PC-9 (cell line): ENCODE results near the gene AKTIP. TPM values are rescaled to one million over a fixed set of nuclear protein-coding genes. Genes with fewer than 3 reads are reported as not detected.
A peak's percentile ranks its signal among the peaks of the same experiment; 100 is the strongest.

ENCODE experiments used
- BruUV-seq: library from RNA; stranded (reverse); fragments of 400-500 nt; replicated peaks from 2 replicates; lab custom pipeline; 2021; lab: Mats Ljungman, UMichigan
- CTCF ChIA-PET: fragments of 300-600 bp; sonication (Branson Sonifier 250); formaldehyde crosslinking; loops from one replicate; lab custom pipeline; 2022; ENCODE audit warnings: antibody characterized with exemption; lab: Charles Lee
- POLR2A ChIA-PET: fragments of 300-600 bp; sonication (Branson Sonifier 250); formaldehyde crosslinking; loops from one replicate; lab custom pipeline; 2022; ENCODE audit warnings: antibody characterized with exemption; ENCODE audit not compliant: unreplicated experiment; lab: Charles Lee
- DNase-seq, 2 experiments: peaks; one replicate each; pipeline versions ENCODE4 v3.0.0 to v3.0.0-alpha.2; 2015 to 2022; ENCODE audit warnings: mixed read lengths in 1 of 2
- H2AFZ ChIP-seq: fragments of 200-600 bp; sonication (generic); 2 replicates; pipeline ENCODE4 v1.8.1; 2017; ENCODE audit warnings: antibody characterized with exemption
- H3F3A ChIP-seq: fragments of 200-600 bp; sonication (generic); 2 replicates; pipeline ENCODE4 v1.8.1; 2017; ENCODE audit warnings: antibody characterized with exemption, mild to moderate bottlenecking, low read depth; ENCODE audit not compliant: insufficient read depth
- H3K27ac ChIP-seq: fragments of 200-600 bp; sonication (generic); 2 replicates; pipeline ENCODE4 v1.6.1; 2016; ENCODE audit warnings: mixed run types
- H3K27me3 ChIP-seq: fragments of 200-600 bp; sonication (generic); 2 replicates; pipeline ENCODE4 v1.6.1; 2016; ENCODE audit warnings: low read depth, mixed run types; ENCODE audit not compliant: insufficient read depth
- H3K36me3 ChIP-seq: fragments of 200-600 bp; sonication (generic); 2 replicates; pipeline ENCODE4 v1.6.1; 2016; ENCODE audit warnings: low read depth, mixed run types
- H3K4me1 ChIP-seq: fragments of 200-600 bp; sonication (generic); replicated peaks from 2 replicates; pipeline ENCODE4 v1.6.1; 2016; ENCODE audit warnings: mixed run types; ENCODE audit not compliant: insufficient read depth
- H3K4me2 ChIP-seq: fragments of 200-600 bp; sonication (generic); 2 replicates; pipeline ENCODE4 v1.6.1; 2017; ENCODE audit warnings: mixed run types
- H3K4me3 ChIP-seq: fragments of 200-600 bp; sonication (generic); 2 replicates; pipeline ENCODE4 v1.6.1; 2016; ENCODE audit warnings: mixed run types
- H3K79me2 ChIP-seq: fragments of 200-600 bp; sonication (generic); 2 replicates; pipeline ENCODE4 v1.6.1; 2017; ENCODE audit warnings: low read depth, mixed run types
- H3K9me2 ChIP-seq: fragments of 200-600 bp; sonication (generic); 2 replicates; pipeline ENCODE4 v1.8.1; 2017; ENCODE audit warnings: mild to moderate bottlenecking; ENCODE audit not compliant: insufficient read depth
- H3K9me3 ChIP-seq: fragments of 200-600 bp; sonication (generic); 2 replicates; pipeline ENCODE4 v1.8.1; 2016; ENCODE audit warnings: low read depth; ENCODE audit not compliant: insufficient read depth
- H4K20me1 ChIP-seq: fragments of 200-600 bp; sonication (generic); 2 replicates; pipeline ENCODE4 v1.8.1; 2017; ENCODE audit not compliant: insufficient read depth
- CTCF ChIP-seq: fragments of 200-600 bp; sonication (generic); conservative IDR thresholded peaks from 2 replicates; pipeline ENCODE4 v1.6.1; 2017; ENCODE audit warnings: mixed run types, antibody characterized with exemption, mild to moderate bottlenecking, moderate library complexity
- EZH2 ChIP-seq: fragments of 200-600 bp; sonication (generic); IDR thresholded peaks from 2 replicates; pipeline ENCODE4 v1.8.0; 2017; ENCODE audit warnings: antibody characterized with exemption, low read depth
- intact Hi-C: fragments of 100-400 bp; cut with micrococcal nuclease; formaldehyde crosslinking; loops from one replicate; pipeline ENCODE4 v1.10.0; 2022; ENCODE audit not compliant: unreplicated experiment
- total RNA-seq: library from RNA; stranded (reverse); gene quantifications from 2 replicates; pipeline ENCODE4 v1.2.3, GENCODE V29; 2021

AKTIP gene
- total RNA-seq, 1 experiment from 2014 or later, result 33.0 TPM

- ChIA-PET POLR2A (no interaction called here), CTCF (no interaction called here)
- peak overlapping the region; percentile 70; the same call in 1 of the 2 replicates for H3K27ac ChIP-seq
- H3K27me3 ChIP-seq, result no peaks in the 10 kb centered on the region
- H3F3A ChIP-seq, result peaks cover 3% of the 10 kb centered on the region; the same call in 1 of the 2 replicates
- peak in 1 of 2 experiments; percentile 60 for DNase-seq
- H3K4me2 ChIP-seq, result peak overlapping the region; percentile 77
- peaks cover 18% of the 10 kb centered on the region; the same call in 1 of the 2 replicates for H4K20me1 ChIP-seq
- H3K9me2 ChIP-seq, result no peaks in the 10 kb centered on the region
- H2AFZ ChIP-seq, result no peak overlapping the region
- peaks cover 5% of the 10 kb centered on the region; the same call in 1 of the 2 replicates for H3K36me3 ChIP-seq
- peaks cover 35% of the 10 kb centered on the region for H3K79me2 ChIP-seq
- H3K4me3 ChIP-seq, result peak overlapping the region; percentile 71
- TF ChIP-seq CTCF (no peak), EZH2 (no peak)
- BruUV-seq, result no TSS peak
- H3K9me3 ChIP-seq, result no peaks in the 10 kb centered on the region
- peaks cover 27% of the 10 kb centered on the region for H3K4me1 ChIP-seq
- intact Hi-C loops, result loop anchor here (5.0 to 10.0 kb wide), 3 partner anchors 84 to 187 kb away; no protein-coding TSS in a partner anchor
Measured at GRCh38 chr16:53501216-53501859, 1.7 kb downstream of the AKTIP start.

GRCh38 chr16:53498984-53499383 lies 4.0 kb downstream of the AKTIP start:
- no peaks in the 10 kb centered on the region for H3K9me2 ChIP-seq
- DNase-seq, result no peak
- POLR2A ChIA-PET, result interaction anchor here (0.6 kb wide), 1 partner anchor 1753 kb away, joined by 5 read pairs; no protein-coding TSS in a partner anchor
- no peaks in the 10 kb centered on the region for H3K27me3 ChIP-seq
- H4K20me1 ChIP-seq, result peaks cover 18% of the 10 kb centered on the region; the same call in 1 of the 2 replicates
- H2AFZ ChIP-seq, result no peak overlapping the region
- H3K4me2 ChIP-seq, result no peak overlapping the region
- H3K36me3 ChIP-seq, result peaks cover 23% of the 10 kb centered on the region; the same call in 1 of the 2 replicates
- TF ChIP-seq CTCF, result no peak
- TF ChIP-seq EZH2, result no peak
- no TSS peak for BruUV-seq
- peaks cover 17% of the 10 kb centered on the region for H3K4me1 ChIP-seq
- no peak overlapping the region for H3K27ac ChIP-seq
- intact Hi-C loops, result no loop called here
- H3F3A ChIP-seq, result peaks cover 3% of the 10 kb centered on the region; the same call in 1 of the 2 replicates
- peaks cover 35% of the 10 kb centered on the region for H3K79me2 ChIP-seq
- CTCF ChIA-PET, result no interaction called here
- no peak overlapping the region for H3K4me3 ChIP-seq
- no peaks in the 10 kb centered on the region for H3K9me3 ChIP-seq

GRCh38 chr16:53495325-53495724 lies 7.7 kb downstream of the AKTIP start:
- BruUV-seq, result no TSS peak
- H3K27me3 ChIP-seq, result no peaks in the 10 kb centered on the region
- ChIA-PET POLR2A (interaction anchor here (0.6 kb wide), 2 partner anchors 8 to 45 kb away, joined by 3 read pairs; partner anchors contain the start of gene AKTIP), CTCF (no interaction called here)
- H3K79me2 ChIP-seq, result peaks cover 14% of the 10 kb centered on the region
- H3K9me2 ChIP-seq, result no peaks in the 10 kb centered on the region
- no peak for DNase-seq
- no peaks in the 10 kb centered on the region for H3K9me3 ChIP-seq
- H3K4me1 ChIP-seq, result no peaks in the 10 kb centered on the region
- peaks cover 35% of the 10 kb centered on the region for H3K36me3 ChIP-seq
- no peak overlapping the region for H3K27ac ChIP-seq
- intact Hi-C loops, result no loop called here
- H4K20me1 ChIP-seq, result 0 out of 2 replicates have a peak, but pooled peaks cover under 1% of the 10 kb centered on the region
- H3K4me2 ChIP-seq, result no peak overlapping the region
- no peak overlapping the region for H3K4me3 ChIP-seq
- H2AFZ ChIP-seq, result no peak overlapping the region
- no peak for TF ChIP-seq EZH2
- TF ChIP-seq CTCF, result no peak
- H3F3A ChIP-seq, result no peaks in the 10 kb centered on the region
